SK-N-DZ (cell line): ENCODE results near the gene APOA1.
A peak's percentile ranks its signal among the peaks of the same experiment; 100 is the strongest.

Experiments used
- DNase-seq: peaks from one replicate; pipeline ENCODE4 v3.0.0-alpha.2; 2015; ENCODE audit warnings: low spot score

Gene APOA1

GRCh38 chr11:116859175-116859574 lies 21.8 kb upstream of the APOA1 start:
- no peak for DNase-seq

- DNase-seq, result no peak
These were observed 20.5 kb upstream of the APOA1 start for GRCh38 chr11:116857936-116858335.

GRCh38 chr11:116857316-116857715 lies 19.9 kb upstream of the APOA1 start:
- DNase-seq, result no peak

DNA sequence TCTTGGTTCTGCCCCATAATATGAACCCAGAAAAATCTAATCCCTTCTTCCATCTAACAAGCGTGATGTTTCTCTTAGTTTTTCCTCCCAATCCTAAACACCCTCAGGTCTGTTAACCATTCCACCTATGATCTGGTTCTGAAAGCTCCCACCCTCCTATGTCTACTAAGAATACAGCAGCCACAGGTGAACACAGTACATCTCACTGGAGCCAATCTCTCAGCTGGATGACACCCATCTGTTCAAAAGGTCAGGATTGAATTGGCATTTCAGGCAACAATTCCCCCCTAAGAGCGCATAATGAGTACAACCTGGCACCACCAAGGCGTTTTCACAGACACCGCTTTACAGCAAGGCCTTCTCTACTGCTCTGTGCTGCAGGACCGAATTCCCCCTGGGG lies 19.0 kb upstream of the APOA1 start:
- DNase-seq, result no peak

- DNase-seq, result no peak
These were observed 18.0 kb upstream of the APOA1 start for GRCh38 chr11:116855413-116855812.

DNA sequence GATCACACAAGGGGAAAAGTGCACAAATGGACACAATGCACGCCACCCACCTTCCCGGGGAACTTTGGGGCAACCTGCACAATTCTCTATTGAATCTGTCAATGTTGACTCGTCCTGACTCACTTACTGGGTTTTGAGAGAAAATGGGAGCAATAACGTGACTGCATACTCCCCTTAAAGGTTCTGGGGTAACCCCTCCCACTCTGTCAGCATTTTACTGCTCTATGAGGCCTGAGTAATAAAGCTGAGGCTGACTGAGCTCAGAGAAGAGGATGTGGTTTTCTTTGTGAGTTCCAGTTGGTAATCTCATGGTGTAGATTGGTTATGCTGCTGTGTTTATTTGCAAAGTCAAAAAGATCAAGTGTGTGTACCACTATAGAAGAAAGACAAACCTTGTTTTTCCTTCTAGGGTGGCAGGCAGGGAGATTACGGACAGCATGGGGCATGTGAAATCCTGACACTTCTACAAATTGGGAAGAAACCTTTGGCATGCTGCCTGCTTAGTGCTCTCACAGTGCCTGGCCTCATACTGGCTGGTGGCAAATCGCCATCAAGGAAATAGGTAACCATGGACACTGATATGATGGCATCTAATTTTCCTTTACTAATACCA lies 16.1 kb upstream of the APOA1 start:
- DNase-seq, result no peak

DNA sequence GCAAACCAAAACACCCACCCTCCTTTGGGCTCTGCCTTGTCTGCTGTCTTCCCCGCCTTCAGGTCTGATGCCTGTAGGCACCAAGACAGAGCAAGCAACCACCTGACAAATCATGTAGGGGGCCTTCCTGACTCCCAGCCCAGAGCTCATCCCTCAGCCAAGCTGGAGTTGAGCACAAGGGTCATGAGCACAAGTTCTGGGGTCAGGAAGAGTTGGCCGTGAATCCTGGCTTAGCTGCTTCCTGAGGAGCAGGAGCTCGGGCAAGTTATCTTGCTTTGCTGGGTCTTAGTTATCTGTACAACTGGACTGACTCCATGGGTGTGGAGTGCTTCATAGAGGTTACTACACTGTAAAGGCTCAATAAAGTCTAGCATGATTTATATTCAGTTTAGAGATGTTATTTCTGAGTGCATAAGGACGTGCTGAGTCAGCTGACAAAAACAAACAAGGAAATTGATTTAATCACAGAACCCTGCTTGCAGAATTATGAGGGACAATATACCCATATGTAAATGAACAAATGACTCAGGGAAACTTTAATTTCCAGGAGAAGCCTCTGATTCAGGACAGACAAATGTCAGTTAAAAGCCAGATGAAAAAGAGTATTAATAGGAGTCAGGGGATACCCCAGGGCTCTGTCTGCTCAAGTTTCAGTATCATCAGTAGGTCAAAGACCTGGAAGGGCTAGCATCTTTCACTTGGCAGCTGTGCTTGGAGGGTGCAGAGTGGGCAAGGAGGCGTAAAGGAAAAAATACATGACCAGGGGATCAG lies 15.0 kb upstream of the APOA1 start:
- no peak for DNase-seq

DNA sequence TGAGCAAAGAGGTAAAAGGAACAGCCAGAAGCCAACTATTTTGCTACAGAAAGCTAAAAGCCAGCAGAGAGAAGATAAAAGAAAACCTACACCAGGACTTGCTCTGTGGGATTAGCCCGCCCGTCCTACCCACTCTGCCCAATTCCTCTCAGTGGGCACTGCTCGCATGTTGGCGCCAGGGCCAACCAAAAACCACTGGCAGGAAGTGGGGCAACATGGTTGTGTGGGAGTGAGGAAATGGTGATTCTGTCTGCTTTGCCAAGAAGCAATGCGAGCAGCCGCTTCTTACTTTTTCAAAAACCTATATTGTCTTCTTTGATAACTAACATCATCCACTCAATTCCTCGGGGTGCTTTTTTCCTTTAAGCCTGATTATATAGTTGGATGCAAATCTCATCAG lies 14.2 kb upstream of the APOA1 start:
- no peak for DNase-seq

DNA sequence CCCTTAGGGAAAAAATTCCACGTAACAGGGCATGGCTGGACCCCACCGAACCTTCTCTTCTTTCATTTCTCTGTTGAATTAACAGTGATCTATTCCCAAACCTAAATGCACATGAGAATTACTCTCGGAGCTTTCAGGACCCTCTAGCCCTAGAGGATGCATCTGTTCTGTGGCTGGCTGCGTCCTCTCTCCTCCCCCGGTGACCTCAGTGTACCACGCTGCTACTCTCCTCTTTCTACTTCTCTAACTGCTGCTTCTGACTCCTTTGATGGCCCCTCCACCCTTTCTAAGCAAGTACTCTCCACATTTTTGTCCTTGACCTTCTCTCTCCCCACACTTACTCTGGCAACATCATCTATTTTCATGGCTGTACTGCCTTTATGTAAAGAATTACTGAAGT lies 12.1 kb upstream of the APOA1 start:
- no peak for DNase-seq

DNA sequence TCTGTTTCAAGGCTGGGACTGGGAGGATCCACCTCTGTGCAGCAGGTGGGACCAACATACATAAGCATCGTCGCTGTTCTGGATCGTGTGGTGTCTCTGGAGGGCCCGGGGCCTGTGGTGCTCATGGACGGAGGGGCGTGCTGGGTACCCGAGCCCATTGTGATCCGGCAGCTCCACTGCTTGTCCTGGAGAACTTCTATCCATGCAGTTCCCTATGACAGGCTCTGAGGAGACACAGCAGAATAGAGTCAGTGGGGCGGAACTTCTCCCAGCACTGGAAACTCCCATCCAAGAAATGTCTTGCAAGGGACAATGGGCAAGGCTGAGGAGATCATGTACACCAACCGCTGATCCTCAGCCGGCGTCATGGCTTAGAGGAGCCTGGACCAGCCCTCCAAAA lies 11.6 kb upstream of the APOA1 start:
- no peak for DNase-seq

DNA sequence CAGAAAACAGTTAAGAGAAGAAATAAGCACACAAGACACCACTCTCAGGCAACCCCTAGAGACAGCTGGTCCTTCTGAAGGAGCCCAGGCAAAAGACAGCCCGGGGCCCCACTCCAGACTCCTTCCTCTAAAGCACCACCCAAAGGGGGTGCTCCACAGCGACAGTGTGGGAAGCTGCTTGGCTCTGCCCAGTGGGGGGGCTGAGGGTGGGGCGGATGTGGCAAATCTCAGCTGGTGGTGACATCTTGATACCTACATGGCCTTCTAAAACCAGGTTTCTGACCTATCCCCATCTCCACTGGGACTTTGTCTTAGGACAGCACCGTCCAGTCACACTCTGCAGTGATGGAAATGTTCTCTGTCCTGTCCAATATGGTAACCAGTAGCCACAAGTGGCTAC lies 10.2 kb upstream of the APOA1 start:
- no peak for DNase-seq

- no peak for DNase-seq
These were observed 7.3 kb upstream of the APOA1 start for GRCh38 chr11:116844722-116845121.

- DNase-seq, result no peak
These were observed 6.2 kb upstream of the APOA1 start for GRCh38 chr11:116843661-116844060.

GRCh38 chr11:116842909-116843308 lies 5.5 kb upstream of the APOA1 start:
- no peak for DNase-seq

GRCh38 chr11:116842117-116842516 lies 4.7 kb upstream of the APOA1 start:
- no peak for DNase-seq

DNA sequence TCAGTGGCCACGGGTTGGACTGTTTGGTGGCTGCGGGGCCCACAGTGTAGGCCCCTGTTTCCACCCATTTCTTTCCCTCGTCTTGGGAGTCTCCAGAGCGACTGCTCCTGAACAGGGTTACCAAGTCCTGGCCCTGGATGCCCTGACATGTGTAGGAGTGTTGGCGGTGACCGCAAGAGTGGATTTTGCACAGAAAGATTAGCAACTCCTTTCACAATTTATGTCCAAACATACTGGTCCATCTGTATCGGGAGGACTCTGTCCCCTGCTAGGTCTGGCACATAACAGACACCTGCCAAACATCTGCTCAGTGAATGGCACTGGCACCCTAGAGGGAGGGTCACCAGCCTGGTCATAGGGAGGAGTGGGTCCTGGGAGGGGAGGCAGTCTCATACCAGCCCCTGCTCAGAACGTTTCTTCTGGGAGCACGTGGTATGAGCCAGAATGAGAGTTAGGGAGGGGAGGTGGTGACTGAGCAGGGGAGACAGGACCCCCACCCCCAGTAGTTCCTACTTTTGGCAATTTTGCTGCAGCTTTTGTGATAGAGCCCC lies 3.4 kb upstream of the APOA1 start:
- DNase-seq, result no peak

GRCh38 chr11:116840224-116840745 lies 2.9 kb upstream of the APOA1 start:
- DNase-seq, result no peak

DNA sequence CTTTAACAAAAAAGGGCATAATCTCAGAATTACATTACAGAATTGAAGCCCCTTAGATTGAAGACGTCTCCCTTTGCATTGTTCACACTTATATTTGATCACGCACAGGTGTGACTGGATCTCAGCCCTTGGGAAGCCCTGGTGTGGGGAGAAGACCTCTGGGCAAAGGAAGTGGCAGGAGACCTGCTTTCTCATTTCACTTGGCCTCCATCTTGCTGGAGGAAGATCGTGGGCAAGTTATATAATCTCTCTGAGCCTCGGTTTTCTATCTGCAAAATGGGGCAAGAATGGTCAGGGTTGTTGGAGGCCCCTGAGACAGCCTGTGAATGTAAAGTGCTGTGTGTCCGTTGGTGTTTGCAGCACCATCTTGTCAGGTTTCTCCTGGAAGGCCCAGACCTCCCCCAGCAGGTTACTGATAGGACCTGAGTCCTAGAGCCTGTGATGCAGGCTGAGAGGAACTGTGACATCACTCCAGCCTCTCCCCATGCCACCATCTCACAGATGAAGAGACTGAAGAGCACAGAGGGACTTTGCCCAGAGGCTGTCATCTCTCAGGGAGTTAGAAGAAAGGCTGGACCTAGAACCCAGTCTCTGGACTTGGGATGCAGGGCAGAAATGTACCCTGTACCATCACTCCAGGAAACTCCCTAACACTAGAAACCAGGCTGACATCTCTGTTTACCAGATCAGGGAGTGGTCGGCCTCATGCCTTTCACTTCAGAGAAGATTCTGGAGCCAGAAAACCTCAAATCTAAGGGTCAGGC lies 1.1 kb upstream of the APOA1 start:
- DNase-seq, result no peak

- DNase-seq, result no peak
These were observed 810 bp downstream of the APOA1 start for GRCh38 chr11:116836632-116836991.

DNA sequence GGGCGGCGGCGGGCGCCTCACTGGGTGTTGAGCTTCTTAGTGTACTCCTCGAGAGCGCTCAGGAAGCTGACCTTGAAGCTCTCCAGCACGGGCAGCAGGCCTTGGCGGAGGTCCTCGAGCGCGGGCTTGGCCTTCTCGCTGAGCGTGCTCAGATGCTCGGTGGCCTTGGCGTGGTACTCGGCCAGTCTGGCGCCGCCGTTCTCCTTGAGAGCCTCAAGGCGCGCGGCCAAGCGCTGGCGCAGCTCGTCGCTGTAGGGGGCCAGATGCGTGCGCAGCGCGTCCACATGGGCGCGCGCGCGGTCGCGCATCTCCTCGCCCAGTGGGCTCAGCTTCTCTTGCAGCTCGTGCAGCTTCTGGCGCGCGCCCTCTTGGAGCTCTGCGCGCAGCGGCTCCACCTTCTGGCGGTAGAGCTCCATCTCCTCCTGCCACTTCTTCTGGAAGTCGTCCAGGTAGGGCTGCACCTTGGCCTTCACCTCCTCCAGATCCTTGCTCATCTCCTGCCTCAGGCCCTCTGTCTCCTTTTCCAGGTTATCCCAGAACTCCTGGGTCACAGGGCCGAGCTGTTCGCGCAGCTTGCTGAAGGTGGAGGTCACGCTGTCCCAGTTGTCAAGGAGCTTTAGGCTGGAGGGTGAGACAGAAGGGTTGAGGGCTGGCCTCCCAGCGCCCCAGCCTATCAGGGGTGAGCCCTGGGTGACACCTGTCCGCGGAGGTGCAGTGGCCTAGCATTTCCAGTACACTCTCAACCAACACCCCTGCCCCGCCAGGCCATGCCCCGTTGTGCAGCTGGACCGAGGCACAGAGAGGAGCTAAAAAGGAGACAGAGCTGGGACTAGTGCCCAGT lies 1.4 kb downstream of the APOA1 start:
- DNase-seq, result peak; percentile 86

GRCh38 chr11:116835042-116835772 lies 2.2 kb downstream of the APOA1 start:
- DNase-seq, result no peak
